HG02973 (cell line): ENCODE data around the gene ACO1.
A peak's percentile ranks its signal among the peaks of the same experiment; 100 is the strongest.
"Not testable (repeated sequence)": the region's sequence is repeated elsewhere in the genome, so short reads cannot be mapped to it uniquely, and the experiment has no call there.

Source experiments
- ATAC-seq: cut with Tn5 transposase; IDR thresholded peaks from one replicate; pipeline ENCODE4 v1.9.1; 2021; ENCODE audit warnings: moderate library complexity; ENCODE audit not compliant: unreplicated experiment

Gene ACO1

GRCh38 chr9:32384364-32385151 lies at the start of gene ACO1:
TSS of gene ACO1 (plus strand) at chr9:32384643. CDS start at chr9:32405507, 20,864 bp downstream.
- ATAC-seq: peak; percentile 96

GRCh38 chr9:32334916-32335895 lies 49.2 kb upstream of the ACO1 start:
- ATAC-seq: no peak

- ATAC-seq: peak; percentile 84
These were observed 45.0 kb upstream of the ACO1 start for GRCh38 chr9:32339424-32339823.

GRCh38 chr9:32340361-32340760 lies 44.1 kb upstream of the ACO1 start:
- ATAC-seq: no peak

- ATAC-seq: no peak
These were observed 39.8 kb upstream of the ACO1 start for GRCh38 chr9:32344551-32345182.

GRCh38 chr9:32345243-32345642 lies 39.2 kb upstream of the ACO1 start:
- ATAC-seq: no peak

- ATAC-seq: no peak
These were observed 36.9 kb upstream of the ACO1 start for GRCh38 chr9:32347571-32347970.

GRCh38 chr9:32348106-32348695 lies 36.2 kb upstream of the ACO1 start:
- ATAC-seq: no peak

GRCh38 chr9:32349013-32349412 lies 35.4 kb upstream of the ACO1 start:
- no peak for ATAC-seq

- ATAC-seq: no peak
These were observed 33.8 kb upstream of the ACO1 start for GRCh38 chr9:32350682-32351081.

GRCh38 chr9:32351845-32352244 lies 32.6 kb upstream of the ACO1 start:
- ATAC-seq: no peak

GRCh38 chr9:32353476-32353875 lies 31.0 kb upstream of the ACO1 start:
- not testable (repeated sequence) for ATAC-seq

GRCh38 chr9:32359452-32359851 lies 25.0 kb upstream of the ACO1 start:
- ATAC-seq: no peak

- no peak for ATAC-seq
These were observed 23.3 kb upstream of the ACO1 start for GRCh38 chr9:32360983-32361673.

GRCh38 chr9:32371279-32371678 lies 13.2 kb upstream of the ACO1 start:
- ATAC-seq: no peak

- no peak for ATAC-seq
These were observed 12.8 kb upstream of the ACO1 start for GRCh38 chr9:32371679-32372078.

- ATAC-seq: no peak
These were observed 8.2 kb upstream of the ACO1 start for GRCh38 chr9:32376285-32376684.

GRCh38 chr9:32378496-32378895 lies 5.9 kb upstream of the ACO1 start:
- ATAC-seq: peak; percentile 66

GRCh38 chr9:32378993-32379729 lies 5.3 kb upstream of the ACO1 start:
- peak; percentile 85 for ATAC-seq

GRCh38 chr9:32380944-32381343 lies 3.5 kb upstream of the ACO1 start:
- no peak for ATAC-seq
